Thyroid gland (tissue), 4 donors: ENCODE measurements around the gene SREBF1. TPM values are rescaled to one million over a fixed set of nuclear protein-coding genes. Genes with fewer than 3 reads are reported as not detected.

Experiments
- DNase-seq, 2 donors: peaks; one replicate each; pipeline ENCODE4 v3.0.0-alpha.2; 2019
- H3K27ac ChIP-seq, 3 donors: fragments of 200-600 bp; sonication (generic); 1 replicate in 2 of 3; 2 replicates in 1 of 3; pipeline ENCODE4 v1.5.1; 2016 to 2019; ENCODE audit warnings: mild to moderate bottlenecking in 1 of 3, moderate library complexity in 1 of 3
- H3K27me3 ChIP-seq: fragments of 200-600 bp; sonication (generic); one replicate; pipeline ENCODE4 v1.5.1; 2019
- H3K36me3 ChIP-seq, 2 donors: fragments of 200-600 bp; sonication (generic); one replicate each; pipeline ENCODE4 v1.5.1; 2016 to 2019
- H3K4me1 ChIP-seq, 2 donors: fragments of 200-600 bp; sonication (generic); one replicate each; pipeline ENCODE4 v1.5.1; 2017 to 2019
- H3K4me3 ChIP-seq, 3 donors: fragments of 200-600 bp; sonication (generic); replicated peaks in 1 of 3; 1 replicate in 2 of 3; 2 replicates in 1 of 3; pipeline ENCODE4 v1.5.1; 2016; ENCODE audit warnings: mild to moderate bottlenecking in 1 of 3
- H3K9me3 ChIP-seq: fragments of 200-600 bp; sonication (generic); one replicate; pipeline ENCODE4 v1.5.1; 2017
- POLR2A ChIP-seq, 2 donors: fragments of 450-650 bp; IDR thresholded peaks; one replicate each; pipeline ENCODE4 v1.6.1; 2017; ENCODE audit warnings: antibody characterized with exemption in 2 of 2, mild to moderate bottlenecking in 2 of 2, moderate library complexity in 1 of 2
- WGBS, 2 donors: methylation state at CpG; one replicate each; pipeline ENCODE4 v1.1.5; 2017; 5-methylcytosine and 5-hydroxymethylcytosine counted together
- intact Hi-C: fragments of 100-400 bp; cut with DNase I; formaldehyde crosslinking; loops from one replicate; pipeline ENCODE4 v1.15.1; 2023
- total RNA-seq, 4 donors: library from RNA; depleted of rRNA; stranded (reverse); fragments of >200 nt; gene quantifications; one replicate each; pipeline ENCODE4 v1.2.3, GENCODE V29; 2016
- TF ChIP-seq, protein P1 (sequence below), 6 experiments: fragments of 200-600 bp in 3 of 6; fragments of 450-650 bp in 3 of 6; sonication (generic) in 3 of 6; IDR thresholded peaks; one replicate each; pipeline ENCODE4 v1.5.1; 2016 to 2019; ENCODE audit warnings: antibody characterized with exemption in 6 of 6, mild to moderate bottlenecking in 2 of 6, inconsistent platforms in 1 of 6, moderate library complexity in 1 of 6

Gene SREBF1
- total RNA-seq, 4 donors from 2014 or later = 44.6 to 89.4 (median 63.0) TPM

- Histone ChIP-seq H3K9me3 (no peaks in the 10 kb centered on the region), H3K27me3 (no peaks in the 10 kb centered on the region), H3K4me1 (peaks cover 56 to 60% of the 10 kb centered on the region in 2 donors), H3K27ac (peak overlapping the region in 1 of 3 donors; percentile 73), H3K4me3 (no peak overlapping the region), H3K36me3 (no peaks in the 10 kb centered on the region)
- no peak for TF ChIP-seq POLR2A (IDR thresholded peaks at IDR 0.05)
- DNase-seq = no peak
- intact Hi-C loops = no loop called here
- 85 to 88% methylated on average over 8 to 12 of the region's 13 CpGs for WGBS, 2 donors
Measured at GRCh38 chr17:17770632-17771044, 66.1 kb downstream of the SREBF1 start.

DNA sequence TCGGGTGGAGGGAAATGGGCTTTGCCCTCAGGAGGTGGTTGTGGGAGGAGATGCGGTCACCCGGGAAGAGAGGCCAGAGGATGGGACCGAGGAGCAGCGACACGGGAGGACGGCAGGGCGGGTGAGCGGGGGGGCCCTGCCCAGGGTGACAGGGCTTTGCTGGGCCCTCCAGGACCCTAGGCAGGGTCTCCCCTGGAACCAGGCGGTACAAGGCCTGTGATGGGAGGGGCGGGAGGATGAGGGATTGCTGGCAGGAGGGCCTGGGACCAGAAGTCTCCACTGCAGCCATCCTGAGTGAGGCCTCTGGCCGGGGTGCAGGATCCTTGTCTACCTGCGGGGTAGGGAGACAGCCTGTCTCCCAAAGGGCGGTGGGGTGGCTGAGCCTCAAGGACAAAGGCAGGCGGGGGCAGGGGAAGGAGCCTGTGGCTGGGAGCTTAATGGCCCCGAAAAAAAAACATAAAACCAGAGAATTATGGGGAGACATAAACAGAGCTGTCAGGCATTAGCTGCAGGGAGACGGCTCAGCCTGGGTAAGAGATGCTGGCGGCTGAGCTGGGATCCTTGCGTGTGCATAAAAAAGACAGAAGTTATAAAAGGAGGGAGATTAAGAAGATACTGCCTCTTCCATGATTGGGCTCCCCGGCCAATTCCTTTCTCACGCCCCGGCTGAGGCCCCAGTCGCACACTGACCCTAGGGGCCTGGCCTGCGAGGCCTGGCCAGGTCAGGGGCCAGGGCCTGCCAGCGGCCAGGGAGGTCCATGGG is 66.7 kb downstream of the SREBF1 start:
- WGBS, 2 donors = 78 to 82% methylated on average over 23 to 24 of the region's 25 CpGs
- Histone ChIP-seq H3K4me1 (peaks cover 59 to 66% of the 10 kb centered on the region in 2 donors), H3K4me3 (no peak overlapping the region), H3K36me3 (no peaks in the 10 kb centered on the region), H3K27me3 (no peaks in the 10 kb centered on the region), H3K9me3 (no peaks in the 10 kb centered on the region), H3K27ac (peak overlapping the region in 2 of 3 donors; percentile 19 to 73)
- DNase-seq = no peak
- TF ChIP-seq, protein P1, sequence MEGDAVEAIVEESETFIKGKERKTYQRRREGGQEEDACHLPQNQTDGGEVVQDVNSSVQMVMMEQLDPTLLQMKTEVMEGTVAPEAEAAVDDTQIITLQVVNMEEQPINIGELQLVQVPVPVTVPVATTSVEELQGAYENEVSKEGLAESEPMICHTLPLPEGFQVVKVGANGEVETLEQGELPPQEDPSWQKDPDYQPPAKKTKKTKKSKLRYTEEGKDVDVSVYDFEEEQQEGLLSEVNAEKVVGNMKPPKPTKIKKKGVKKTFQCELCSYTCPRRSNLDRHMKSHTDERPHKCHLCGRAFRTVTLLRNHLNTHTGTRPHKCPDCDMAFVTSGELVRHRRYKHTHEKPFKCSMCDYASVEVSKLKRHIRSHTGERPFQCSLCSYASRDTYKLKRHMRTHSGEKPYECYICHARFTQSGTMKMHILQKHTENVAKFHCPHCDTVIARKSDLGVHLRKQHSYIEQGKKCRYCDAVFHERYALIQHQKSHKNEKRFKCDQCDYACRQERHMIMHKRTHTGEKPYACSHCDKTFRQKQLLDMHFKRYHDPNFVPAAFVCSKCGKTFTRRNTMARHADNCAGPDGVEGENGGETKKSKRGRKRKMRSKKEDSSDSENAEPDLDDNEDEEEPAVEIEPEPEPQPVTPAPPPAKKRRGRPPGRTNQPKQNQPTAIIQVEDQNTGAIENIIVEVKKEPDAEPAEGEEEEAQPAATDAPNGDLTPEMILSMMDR (IDR thresholded peaks at IDR 0.05) = no peak
- no peak for TF ChIP-seq POLR2A (IDR thresholded peaks at IDR 0.05)
- intact Hi-C loops = no loop called here

- no peaks in the 10 kb centered on the region for H3K36me3 ChIP-seq
- no peaks in the 10 kb centered on the region for H3K27me3 ChIP-seq
- peak; percentile 93 to 95 for DNase-seq
- no peaks in the 10 kb centered on the region for H3K9me3 ChIP-seq
- TF ChIP-seq, protein P1 (IDR thresholded peaks at IDR 0.05) = no peak
- TF ChIP-seq POLR2A (IDR thresholded peaks at IDR 0.05) = no peak
- H3K4me3 ChIP-seq = no peak overlapping the region
- peaks cover 52 to 55% of the 10 kb centered on the region in 2 donors for H3K4me1 ChIP-seq
- intact Hi-C loops = no loop called here
- WGBS, 2 donors = 26 to 30% methylated on average over 13 to 14 of the region's 14 CpGs
- peak overlapping the region; percentile 73 to 86 (median 79) for H3K27ac ChIP-seq
Measured at GRCh38 chr17:17768424-17769088, 68.2 kb downstream of the SREBF1 start.

DNA sequence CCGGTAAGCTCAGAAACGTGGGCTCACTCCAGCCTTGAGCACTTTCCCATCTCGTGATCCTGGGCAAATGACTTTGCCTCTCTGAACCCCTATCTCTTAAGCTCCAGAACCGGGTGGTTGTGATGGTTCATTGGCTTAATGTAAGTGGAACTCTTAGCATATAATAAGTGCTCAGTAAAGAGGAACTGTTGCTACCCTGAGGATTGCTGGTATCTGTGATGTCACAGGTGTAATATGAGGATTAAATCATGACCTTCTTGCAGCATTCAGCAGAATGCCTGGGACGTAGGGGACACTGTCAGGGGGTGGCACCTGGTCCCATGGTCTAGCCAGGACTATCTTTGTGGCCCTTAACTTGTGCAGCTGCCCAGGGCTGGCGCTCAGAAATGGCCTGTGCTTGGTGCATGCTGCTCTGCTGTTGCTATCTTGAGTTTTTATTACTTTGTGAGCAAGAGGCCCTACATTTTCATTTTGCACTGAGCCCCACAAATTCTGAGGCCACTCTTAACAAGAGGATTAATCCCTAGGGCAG is 68.8 kb downstream of the SREBF1 start:
- intact Hi-C loops = no loop called here

DNA sequence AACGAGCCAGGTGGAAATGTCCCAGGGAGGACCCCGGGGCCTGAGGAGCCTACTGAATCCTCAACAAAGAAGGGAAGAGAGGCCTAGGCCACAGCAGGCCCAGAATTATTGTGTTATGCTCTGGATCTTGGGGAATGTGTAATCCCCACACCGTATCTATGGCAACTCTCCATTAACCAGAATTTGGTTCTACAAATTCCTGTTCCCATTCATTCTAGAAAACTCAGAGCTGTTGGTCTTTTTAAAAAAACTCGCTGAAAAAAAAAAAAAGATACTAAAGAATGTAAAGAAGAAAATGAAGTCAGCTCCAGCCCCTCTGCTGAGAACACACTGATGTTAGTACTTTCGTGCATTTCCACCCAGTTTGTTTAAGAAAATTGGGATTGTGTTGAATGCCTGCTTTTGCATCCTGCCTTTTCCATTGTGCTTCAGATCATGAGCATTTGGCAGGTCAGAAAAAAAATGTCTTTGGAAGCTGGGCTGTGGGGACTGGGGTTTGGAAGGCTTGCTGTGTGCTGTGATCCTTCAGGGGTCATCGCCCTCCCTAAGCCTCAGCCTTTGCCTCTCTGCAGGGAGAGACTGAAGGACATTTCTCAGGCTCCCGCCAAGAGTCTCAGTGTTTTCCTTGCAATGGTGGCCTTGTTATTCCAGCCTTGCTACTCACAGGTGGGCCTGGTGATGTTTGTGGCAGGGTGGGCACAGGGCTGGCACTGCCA is 69.5 kb downstream of the SREBF1 start:
- Histone ChIP-seq H3K4me3 (no peak overlapping the region), H3K9me3 (no peaks in the 10 kb centered on the region), H3K27me3 (no peaks in the 10 kb centered on the region), H3K4me1 (peaks cover 52 to 55% of the 10 kb centered on the region in 2 donors), H3K27ac (peak overlapping the region; percentile 73 to 86 (median 79)), H3K36me3 (no peaks in the 10 kb centered on the region)
- TF ChIP-seq, protein P1 (IDR thresholded peaks at IDR 0.05) = no peak
- TF ChIP-seq POLR2A (IDR thresholded peaks at IDR 0.05) = no peak
- intact Hi-C loops = no loop called here
- 52 to 64% methylated on average over 7 of the region's 7 CpGs for WGBS, 2 donors
- DNase-seq = peak; percentile 39 to 40

More for the DNA sequence above, 68.8 kb downstream of the SREBF1 start:
- Histone ChIP-seq H3K27ac (peak overlapping the region; percentile 73 to 86 (median 79)), H3K9me3 (no peaks in the 10 kb centered on the region), H3K27me3 (no peaks in the 10 kb centered on the region), H3K36me3 (no peaks in the 10 kb centered on the region), H3K4me3 (no peak overlapping the region), H3K4me1 (peaks cover 52 to 55% of the 10 kb centered on the region in 2 donors)
- TF ChIP-seq, protein P1 (IDR thresholded peaks at IDR 0.05) = no peak
- no peak for TF ChIP-seq POLR2A (IDR thresholded peaks at IDR 0.05)
- no peak for DNase-seq
- WGBS, 2 donors = 44 to 46% methylated on average over 6 of the region's 6 CpGs
